Mammary epithelial cell (primary cell): ENCODE results near the gene HSD17B12.

Experiments
- CTCF ChIP-seq, 2 donors: IDR thresholded peaks in 1 of 2; conservative IDR thresholded peaks in 1 of 2; 2 replicates each; pipeline ENCODE4 v1.5.1; 2011 to 2012; ENCODE audit warnings: inconsistent platforms in 2 of 2, low read length in 2 of 2, mild to moderate bottlenecking in 2 of 2, control low read depth in 1 of 2, low read depth in 1 of 2; ENCODE audit not compliant: insufficient read depth in 1 of 2; ENCODE audit errors: extremely low read depth in 1 of 2
- EZH2 ChIP-seq: IDR thresholded peaks from 2 replicates; pipeline ENCODE4 v1.6.1; 2012; ENCODE audit warnings: low read length, inconsistent platforms, borderline replicate concordance

- no peak for TF ChIP-seq EZH2
- TF ChIP-seq CTCF (conservative IDR thresholded peaks at IDR 0.05 in 1 of 2, IDR thresholded peaks at IDR 0.05 in 1 of 2; ENCODE audit: extremely low read depth in 1 of 2, insufficient read depth in 1 of 2, low read depth in 1 of 2, low read length in 2 of 2): no peak
Measured at GRCh38 chr11:43734256-43734655, 53.7 kb downstream of the HSD17B12 start.
